Hepatocyte (in vitro differentiated cells): Measurements from ENCODE around the gene YIF1B. TPM values are rescaled to one million over a fixed set of nuclear protein-coding genes. Genes with fewer than 3 reads are reported as not detected.

Source experiments
- DNase-seq: peaks from one replicate; pipeline ENCODE4 v3.0.0-alpha.2; 2016; ENCODE audit warnings: low spot score
- H2AFZ ChIP-seq: fragments of 200-600 bp; sonication (generic); 2 replicates; pipeline ENCODE4 v1.6.0; 2016; ENCODE audit warnings: antibody characterized with exemption, mild to moderate bottlenecking
- H3K27ac ChIP-seq: fragments of 200-600 bp; sonication (generic); 2 replicates; pipeline ENCODE4 v1.5.1; 2016; ENCODE audit warnings: mild to moderate bottlenecking
- H3K27me3 ChIP-seq: fragments of 200-600 bp; sonication (generic); 2 replicates; pipeline ENCODE4 v1.6.1; 2016
- H3K36me3 ChIP-seq: fragments of 200-600 bp; sonication (generic); replicated peaks from 2 replicates; pipeline ENCODE4 v1.5.1; 2016; ENCODE audit warnings: low read depth; ENCODE audit not compliant: insufficient read depth
- H3K4me1 ChIP-seq: fragments of 200-600 bp; sonication (generic); 2 replicates; pipeline ENCODE4 v1.5.1; 2016; ENCODE audit warnings: mild to moderate bottlenecking, moderate library complexity; ENCODE audit not compliant: insufficient read depth
- H3K4me2 ChIP-seq: fragments of 200-600 bp; sonication (generic); 2 replicates; pipeline ENCODE4 v1.6.0; 2016
- H3K4me3 ChIP-seq: fragments of 200-600 bp; sonication (generic); 2 replicates; pipeline ENCODE4 v1.5.1; 2016; ENCODE audit warnings: mild to moderate bottlenecking
- H3K79me2 ChIP-seq: fragments of 200-600 bp; sonication (generic); 2 replicates; pipeline ENCODE4 v1.6.0; 2017; ENCODE audit warnings: mild to moderate bottlenecking
- H3K9me2 ChIP-seq: fragments of 200-600 bp; sonication (generic); replicated peaks from 2 replicates; pipeline ENCODE4 v1.6.0; 2017; ENCODE audit warnings: mild to moderate bottlenecking; ENCODE audit not compliant: insufficient read depth
- H3K9me3 ChIP-seq: fragments of 200-600 bp; sonication (generic); 2 replicates; pipeline ENCODE4 v1.5.1; 2016; ENCODE audit warnings: low read depth, mild to moderate bottlenecking
- H4K20me1 ChIP-seq: fragments of 200-600 bp; sonication (generic); 2 replicates; pipeline ENCODE4 v1.6.0; 2016; ENCODE audit warnings: mild to moderate bottlenecking; ENCODE audit not compliant: insufficient read depth, poor library complexity, severe bottlenecking
- EZH2 ChIP-seq: fragments of 200-600 bp; sonication (generic); IDR thresholded peaks from 2 replicates; pipeline ENCODE4 v1.6.1; 2016; ENCODE audit warnings: antibody characterized with exemption, mild to moderate bottlenecking, borderline replicate concordance
- EZH2phosphoT487 ChIP-seq: fragments of 200-600 bp; sonication (generic); IDR thresholded peaks from one replicate; pipeline ENCODE4 v1.6.1; 2018; ENCODE audit warnings: antibody characterized with exemption, mild to moderate bottlenecking, low read depth, moderate library complexity; ENCODE audit not compliant: unreplicated experiment, severe bottlenecking
- WGBS: methylation state at CpG from one replicate; pipeline ENCODE4 v1.1.6; 2016; ENCODE audit warnings: low lambda C conversion rate; ENCODE audit errors: missing lambda C conversion rate; 5-methylcytosine and 5-hydroxymethylcytosine counted together
- polyA plus RNA-seq: library from polyadenylated mRNA; unstranded; fragments of >200 nt; fragmentation: Nextera tagmentation; extraction: Ambion mirVana; gene quantifications from 2 replicates; pipeline ENCODE4 v1.2.1, GENCODE V29; 2016
- total RNA-seq: library from RNA; depleted of rRNA; stranded (reverse); fragments of >200 nt; gene quantifications from 2 replicates; pipeline ENCODE4 v1.2.3, GENCODE V29; 2014
- TF ChIP-seq, protein P1 (sequence below): fragments of 200-600 bp; sonication (generic); IDR thresholded peaks from 2 replicates; pipeline ENCODE4 v1.5.1; 2016; ENCODE audit warnings: antibody characterized with exemption, mild to moderate bottlenecking; ENCODE audit not compliant: poor library complexity

Gene YIF1B
- total and polyA plus RNA-seq, 2 experiments from 2014 or later: 50.0 to 105 TPM

DNA sequence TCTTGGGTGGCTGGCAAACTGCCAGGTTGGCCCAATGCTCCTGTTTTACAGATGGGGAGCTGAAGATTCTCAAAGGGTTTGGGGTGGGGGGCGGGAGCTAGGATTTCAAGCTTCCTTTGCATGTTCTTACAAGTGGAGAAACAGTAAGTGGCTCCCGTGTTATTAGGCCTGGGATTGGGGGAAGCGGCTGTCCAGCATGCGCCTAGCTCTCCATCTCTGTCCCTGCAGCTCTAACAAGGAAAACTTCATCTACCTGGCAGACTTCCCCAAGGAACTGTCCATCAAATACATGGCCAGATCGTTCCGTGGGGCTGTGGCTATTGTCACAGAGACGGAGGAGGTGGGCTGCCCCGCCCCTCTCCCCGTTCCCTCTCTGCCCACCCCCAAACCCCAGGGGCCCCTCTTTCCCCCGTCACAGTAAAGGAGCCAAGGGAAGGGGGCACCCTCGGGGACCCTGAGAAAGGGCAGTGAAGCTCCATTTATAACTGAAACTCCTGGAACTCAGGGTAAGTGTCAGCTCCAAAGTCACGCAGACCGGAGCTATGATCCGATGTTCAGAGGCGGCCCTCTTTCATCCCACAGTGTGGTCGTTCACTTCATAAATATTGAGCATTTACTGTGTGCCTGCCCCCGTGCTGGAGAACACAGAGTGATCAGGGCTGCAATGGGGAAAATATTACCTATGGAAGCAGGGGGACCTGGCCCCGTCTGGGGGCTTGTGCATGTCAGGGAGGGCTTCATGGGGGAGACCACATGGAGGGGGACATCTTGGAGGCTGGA, 43.7 kb upstream of the YIF1B start:
- H3K9me2 ChIP-seq: no peaks in the 10 kb centered on the region
- 75% methylated on average over 15 of the region's 18 CpGs for WGBS
- H3K4me2 ChIP-seq: no peak overlapping the region
- H2AFZ ChIP-seq: no peak overlapping the region
- peaks cover 31% of the 10 kb centered on the region for H3K27me3 ChIP-seq
- H3K36me3 ChIP-seq: no peaks in the 10 kb centered on the region
- H3K27ac ChIP-seq: no peak overlapping the region
- H3K79me2 ChIP-seq: no peaks in the 10 kb centered on the region
- TF ChIP-seq, protein P1, sequence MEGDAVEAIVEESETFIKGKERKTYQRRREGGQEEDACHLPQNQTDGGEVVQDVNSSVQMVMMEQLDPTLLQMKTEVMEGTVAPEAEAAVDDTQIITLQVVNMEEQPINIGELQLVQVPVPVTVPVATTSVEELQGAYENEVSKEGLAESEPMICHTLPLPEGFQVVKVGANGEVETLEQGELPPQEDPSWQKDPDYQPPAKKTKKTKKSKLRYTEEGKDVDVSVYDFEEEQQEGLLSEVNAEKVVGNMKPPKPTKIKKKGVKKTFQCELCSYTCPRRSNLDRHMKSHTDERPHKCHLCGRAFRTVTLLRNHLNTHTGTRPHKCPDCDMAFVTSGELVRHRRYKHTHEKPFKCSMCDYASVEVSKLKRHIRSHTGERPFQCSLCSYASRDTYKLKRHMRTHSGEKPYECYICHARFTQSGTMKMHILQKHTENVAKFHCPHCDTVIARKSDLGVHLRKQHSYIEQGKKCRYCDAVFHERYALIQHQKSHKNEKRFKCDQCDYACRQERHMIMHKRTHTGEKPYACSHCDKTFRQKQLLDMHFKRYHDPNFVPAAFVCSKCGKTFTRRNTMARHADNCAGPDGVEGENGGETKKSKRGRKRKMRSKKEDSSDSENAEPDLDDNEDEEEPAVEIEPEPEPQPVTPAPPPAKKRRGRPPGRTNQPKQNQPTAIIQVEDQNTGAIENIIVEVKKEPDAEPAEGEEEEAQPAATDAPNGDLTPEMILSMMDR: no peak
- TF ChIP-seq EZH2 (no peak), EZH2phosphoT487 (no peak)
- H3K9me3 ChIP-seq: no peaks in the 10 kb centered on the region
- no peak overlapping the region for H3K4me3 ChIP-seq
- DNase-seq: no peak
- H3K4me1 ChIP-seq: peaks cover 8% of the 10 kb centered on the region
- no peaks in the 10 kb centered on the region for H4K20me1 ChIP-seq

- TF ChIP-seq EZH2: no peak
- TF ChIP-seq, protein P1: no peak
- no peak for TF ChIP-seq EZH2phosphoT487
- no peak for DNase-seq
- Histone ChIP-seq H3K4me2 (no peak overlapping the region), H4K20me1 (no peaks in the 10 kb centered on the region), H3K9me2 (no peaks in the 10 kb centered on the region), H3K27ac (no peak overlapping the region), H2AFZ (no peak overlapping the region), H3K79me2 (no peaks in the 10 kb centered on the region), H3K4me1 (peaks cover 7% of the 10 kb centered on the region), H3K27me3 (peaks cover 31% of the 10 kb centered on the region), H3K9me3 (no peaks in the 10 kb centered on the region), H3K36me3 (no peaks in the 10 kb centered on the region), H3K4me3 (no peak overlapping the region)
- 71% methylated on average over 5 of the region's 5 CpGs for WGBS
Measured at GRCh38 chr19:38358071-38358470, 42.3 kb upstream of the YIF1B start.

DNA sequence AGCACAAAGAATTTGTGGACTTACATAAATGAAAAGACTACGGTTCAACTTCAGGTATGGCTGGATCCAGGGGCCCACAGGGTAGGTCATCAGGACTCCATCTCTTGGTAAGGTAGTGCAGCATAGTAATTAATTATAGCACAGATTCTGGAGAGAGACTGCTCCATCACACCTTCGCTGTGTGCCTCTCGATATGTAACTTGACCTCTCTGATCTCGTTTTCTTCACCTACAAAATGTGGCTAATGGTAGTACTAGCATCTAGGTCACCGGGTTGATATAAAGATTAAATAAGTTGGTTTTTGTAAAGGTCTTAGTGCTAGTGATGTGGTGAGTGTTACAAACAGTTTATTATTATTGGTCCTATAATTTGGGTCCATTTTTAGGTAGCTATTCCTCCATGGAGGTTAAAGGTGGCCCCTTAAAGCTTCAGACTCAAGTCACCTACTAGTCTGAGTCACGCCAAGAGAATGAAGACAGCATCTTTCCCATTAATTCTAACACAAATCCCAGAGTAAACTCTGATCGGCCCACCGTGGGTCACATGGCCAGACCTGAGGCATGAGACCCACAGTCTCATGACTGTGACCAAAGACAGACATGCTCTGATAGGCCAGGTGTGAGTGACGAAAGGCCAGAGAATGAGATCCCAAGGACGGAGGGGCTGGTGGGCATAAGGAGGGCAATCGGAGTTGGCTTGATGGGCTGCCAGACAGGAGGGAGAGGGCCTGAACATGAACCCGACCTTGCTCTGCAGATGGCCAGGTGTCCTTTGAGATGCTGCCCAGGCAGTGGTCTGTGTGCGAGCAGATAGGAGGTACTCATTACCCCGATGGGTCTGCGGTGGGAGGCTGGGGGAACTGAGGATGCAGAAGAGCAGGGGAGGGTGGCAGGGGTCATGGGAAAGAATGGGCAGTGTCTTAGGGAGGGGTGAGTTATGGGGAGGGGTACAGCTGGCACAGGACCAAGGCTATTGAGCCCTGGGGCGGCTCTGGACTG, 40.3 kb upstream of the YIF1B start:
- H3K4me1 ChIP-seq: no peaks in the 10 kb centered on the region
- DNase-seq: peak; percentile 49
- H3K9me3 ChIP-seq: no peaks in the 10 kb centered on the region
- H3K4me2 ChIP-seq: no peak overlapping the region
- TF ChIP-seq, protein P1: no peak
- TF ChIP-seq EZH2 (no peak), EZH2phosphoT487 (no peak)
- H3K36me3 ChIP-seq: no peaks in the 10 kb centered on the region
- H3K27ac ChIP-seq: peak overlapping the region; percentile 63
- no peaks in the 10 kb centered on the region for H3K9me2 ChIP-seq
- no peak overlapping the region for H3K4me3 ChIP-seq
- H2AFZ ChIP-seq: no peak overlapping the region
- WGBS: 75% methylated on average over 16 of the region's 16 CpGs
- peaks cover 28% of the 10 kb centered on the region for H3K27me3 ChIP-seq
- H3K79me2 ChIP-seq: no peaks in the 10 kb centered on the region
- H4K20me1 ChIP-seq: no peaks in the 10 kb centered on the region
